Dendritic cell treated with granulocyte-macrophage colony-stimulating factor and Interleukin-4, amounts not matched to agents 40 ng/mL and 50 ng/mL, for 4 days (primary cell): ENCODE data around the gene AGT.
"Not testable (repeated sequence)": the region's sequence is repeated elsewhere in the genome, so short reads cannot be mapped to it uniquely, and the experiment has no call there.

ENCODE experiments used
- H3K27ac Mint-ChIP-seq: one replicate; pipeline ENCODE4 v1.8.0; 2022; ENCODE audit warnings: mild to moderate bottlenecking, mixed read lengths
- H3K27me3 Mint-ChIP-seq: one replicate; pipeline ENCODE4 v1.8.0; 2022; ENCODE audit warnings: mild to moderate bottlenecking, mixed read lengths
- H3K36me3 Mint-ChIP-seq: one replicate; pipeline ENCODE4 v1.8.0; 2022; ENCODE audit warnings: low read depth, mixed read lengths
- H3K4me1 Mint-ChIP-seq: one replicate; pipeline ENCODE4 v1.8.0; 2022; ENCODE audit warnings: low read depth, mixed read lengths
- H3K4me3 Mint-ChIP-seq: one replicate; pipeline ENCODE4 v1.8.0; 2022; ENCODE audit warnings: mild to moderate bottlenecking, moderate library complexity, mixed read lengths
- H3K9me3 Mint-ChIP-seq: one replicate; pipeline ENCODE4 v1.8.0; 2022; ENCODE audit warnings: mixed read lengths
- intact Hi-C: fragments of 100-400 bp; cut with micrococcal nuclease; formaldehyde crosslinking; loops from one replicate; pipeline ENCODE4 v1.15.0; 2022

AGT gene

GRCh38 chr1:230725256-230726012, 11.5 kb upstream of the AGT start:
- intact Hi-C loops: no loop called here
- H3K9me3 Mint-ChIP-seq: peaks cover 20% of the 10 kb centered on the region
- H3K4me1 Mint-ChIP-seq: no peaks in the 10 kb centered on the region
- no peak overlapping the region for H3K27ac Mint-ChIP-seq
- no peaks in the 10 kb centered on the region for H3K36me3 Mint-ChIP-seq
- no peak overlapping the region for H3K4me3 Mint-ChIP-seq
- peaks cover 2% of the 10 kb centered on the region for H3K27me3 Mint-ChIP-seq

GRCh38 chr1:230721849-230722522, 8.1 kb upstream of the AGT start:
- H3K4me3 Mint-ChIP-seq, H3K27ac Mint-ChIP-seq, H3K27me3 Mint-ChIP-seq, intact Hi-C loops, H3K4me1 Mint-ChIP-seq, H3K36me3 Mint-ChIP-seq: not testable (repeated sequence)
- peaks cover 20% of the 10 kb centered on the region for H3K9me3 Mint-ChIP-seq

- Mint-ChIP-seq H3K27ac (no peak overlapping the region), H3K4me1 (no peaks in the 10 kb centered on the region), H3K27me3 (peaks cover 3% of the 10 kb centered on the region), H3K36me3 (no peaks in the 10 kb centered on the region), H3K9me3 (peaks cover 18% of the 10 kb centered on the region), H3K4me3 (no peak overlapping the region)
- intact Hi-C loops: no loop called here
Measured at GRCh38 chr1:230717251-230717650, 3.3 kb upstream of the AGT start.

GRCh38 chr1:230716453-230716852, 2.5 kb upstream of the AGT start:
- H3K9me3 Mint-ChIP-seq: peaks cover 10% of the 10 kb centered on the region
- H3K27me3 Mint-ChIP-seq, H3K36me3 Mint-ChIP-seq, H3K27ac Mint-ChIP-seq, intact Hi-C loops, H3K4me1 Mint-ChIP-seq, H3K4me3 Mint-ChIP-seq: not testable (repeated sequence)

GRCh38 chr1:230715510-230715909, 1.6 kb upstream of the AGT start:
- no peak overlapping the region for H3K4me3 Mint-ChIP-seq
- intact Hi-C loops: no loop called here
- H3K27me3 Mint-ChIP-seq: peaks cover 3% of the 10 kb centered on the region
- peaks cover 8% of the 10 kb centered on the region for H3K9me3 Mint-ChIP-seq
- H3K27ac Mint-ChIP-seq: no peak overlapping the region
- H3K36me3 Mint-ChIP-seq: no peaks in the 10 kb centered on the region
- H3K4me1 Mint-ChIP-seq: no peaks in the 10 kb centered on the region

GRCh38 chr1:230713547-230713914, 391 bp downstream of the AGT start:
- H3K4me1 Mint-ChIP-seq: no peaks in the 10 kb centered on the region

GRCh38 chr1:230713138-230713537, 784 bp downstream of the AGT start:
- Mint-ChIP-seq H3K36me3 (no peaks in the 10 kb centered on the region), H3K27me3 (peaks cover 11% of the 10 kb centered on the region), H3K4me1 (no peaks in the 10 kb centered on the region), H3K4me3 (no peak overlapping the region), H3K9me3 (peaks cover 8% of the 10 kb centered on the region), H3K27ac (no peak overlapping the region)
- intact Hi-C loops: no loop called here

More at GRCh38 chr1:230713547-230713914, 391 bp downstream of the AGT start:
- H3K27me3 Mint-ChIP-seq: peaks cover 7% of the 10 kb centered on the region
- peaks cover 8% of the 10 kb centered on the region for H3K9me3 Mint-ChIP-seq
- no peak overlapping the region for H3K27ac Mint-ChIP-seq
- intact Hi-C loops: no loop called here
- H3K4me3 Mint-ChIP-seq: no peak overlapping the region
- no peaks in the 10 kb centered on the region for H3K36me3 Mint-ChIP-seq

GRCh38 chr1:230712470-230712942, 1.4 kb downstream of the AGT start:
- no peak overlapping the region for H3K4me3 Mint-ChIP-seq
- H3K36me3 Mint-ChIP-seq: no peaks in the 10 kb centered on the region
- H3K27me3 Mint-ChIP-seq: peaks cover 16% of the 10 kb centered on the region
- intact Hi-C loops: no loop called here
- H3K9me3 Mint-ChIP-seq: peaks cover 8% of the 10 kb centered on the region
- no peak overlapping the region for H3K27ac Mint-ChIP-seq
- peaks cover 4% of the 10 kb centered on the region for H3K4me1 Mint-ChIP-seq

GRCh38 chr1:230711245-230711644, 2.7 kb downstream of the AGT start:
- Mint-ChIP-seq H3K36me3 (no peaks in the 10 kb centered on the region), H3K27ac (no peak overlapping the region), H3K4me3 (no peak overlapping the region), H3K27me3 (peaks cover 14% of the 10 kb centered on the region), H3K4me1 (peaks cover 5% of the 10 kb centered on the region), H3K9me3 (peaks cover under 1% of the 10 kb centered on the region)
- intact Hi-C loops: no loop called here

GRCh38 chr1:230710543-230710904, 3.4 kb downstream of the AGT start:
- intact Hi-C loops: no loop called here
- Mint-ChIP-seq H3K36me3 (no peaks in the 10 kb centered on the region), H3K4me3 (no peak overlapping the region), H3K9me3 (no peaks in the 10 kb centered on the region), H3K4me1 (peaks cover 5% of the 10 kb centered on the region), H3K27me3 (peaks cover 14% of the 10 kb centered on the region), H3K27ac (no peak overlapping the region)

GRCh38 chr1:230709619-230710542, 4.0 kb downstream of the AGT start:
- H3K4me3 Mint-ChIP-seq: no peak overlapping the region
- peaks cover 5% of the 10 kb centered on the region for H3K4me1 Mint-ChIP-seq
- H3K9me3 Mint-ChIP-seq: no peaks in the 10 kb centered on the region
- intact Hi-C loops: no loop called here
- H3K27ac Mint-ChIP-seq: no peak overlapping the region
- peaks cover 14% of the 10 kb centered on the region for H3K27me3 Mint-ChIP-seq
- H3K36me3 Mint-ChIP-seq: no peaks in the 10 kb centered on the region

- Mint-ChIP-seq H3K4me3 (no peak overlapping the region), H3K27ac (no peak overlapping the region)
- intact Hi-C loops: no loop called here
Measured at GRCh38 chr1:230708631-230709580, 5.0 kb downstream of the AGT start.

More at GRCh38 chr1:230708631-230709580, 5.0 kb downstream of the AGT start:
- peaks cover 5% of the 10 kb centered on the region for H3K4me1 Mint-ChIP-seq
- no peaks in the 10 kb centered on the region for H3K9me3 Mint-ChIP-seq
- H3K36me3 Mint-ChIP-seq: no peaks in the 10 kb centered on the region
- peaks cover 14% of the 10 kb centered on the region for H3K27me3 Mint-ChIP-seq
